Measurements from ENCODE around the gene HDLBP. TPM values are rescaled to one million over a fixed set of nuclear protein-coding genes. Genes with fewer than 3 reads are reported as not detected.
A peak's percentile ranks its signal among the peaks of the same experiment; 100 is the strongest.

HDLBP gene
- total RNA-seq, 2 experiments from 2014 or later, result 259 to 266 TPM

GRCh38 chr2:241358470-241358869 is 43.0 kb upstream of the HDLBP start:
- Mint-ChIP-seq H3K4me1 (ENCODE audit: low read depth) (peaks cover 22% of the 10 kb centered on the region), H3K4me3 (peak overlapping the region; percentile 27), H3K27ac (no peak overlapping the region), H3K27me3 (no peaks in the 10 kb centered on the region), H3K9me3 (no peaks in the 10 kb centered on the region), H3K36me3 (ENCODE audit: low read depth) (peaks cover 9% of the 10 kb centered on the region)
- TF ChIP-seq CTCF (IDR thresholded peaks at IDR 0.05), result no peak
- no peak for DNase-seq
- ChIA-PET POLR2A (interaction anchor here (0.7 to 2.5 kb wide), 5 partner anchors 9 to 201 kb away, joined by 3 to 11 read pairs (median 4); partner anchors contain the start of genes HDLBP and SEPTIN2), CTCF (no interaction called here)
- intact Hi-C loops (cut with micrococcal nuclease), result no loop called here
- no peak for ATAC-seq

- POLR2A ChIA-PET, result interaction anchor here (0.6 to 2.5 kb wide), 6 partner anchors 10 to 202 kb away, joined by 3 to 11 read pairs (median 3); partner anchors contain the start of genes HDLBP and SEPTIN2
- ATAC-seq, result no peak
- CTCF ChIA-PET, result no interaction called here
Measured at GRCh38 chr2:241357531-241357930, 42.1 kb upstream of the HDLBP start.

GRCh38 chr2:241356871-241357260 is 41.4 kb upstream of the HDLBP start:
- intact Hi-C loops (cut with micrococcal nuclease), result no loop called here
- peak overlapping the region; percentile 72 for H3K4me3 Mint-ChIP-seq
- H3K36me3 Mint-ChIP-seq (ENCODE audit: low read depth), result peaks cover 15% of the 10 kb centered on the region
- TF ChIP-seq CTCF (IDR thresholded peaks at IDR 0.05), result no peak
- peaks cover 22% of the 10 kb centered on the region for H3K4me1 Mint-ChIP-seq (ENCODE audit: low read depth)
- POLR2A ChIA-PET, result interaction anchor here (0.6 kb wide), 1 partner anchor 41 kb away, joined by 4 read pairs; the partner anchor contains the start of gene HDLBP
- peak overlapping the region; percentile 58 for H3K27ac Mint-ChIP-seq
- CTCF ChIA-PET, result no interaction called here
- DNase-seq, result no peak
- H3K27me3 Mint-ChIP-seq, result no peaks in the 10 kb centered on the region
- H3K9me3 Mint-ChIP-seq, result no peaks in the 10 kb centered on the region
- ATAC-seq, result no peak

More at GRCh38 chr2:241357531-241357930, 42.1 kb upstream of the HDLBP start:
- Mint-ChIP-seq H3K4me1 (ENCODE audit: low read depth) (peaks cover 22% of the 10 kb centered on the region), H3K4me3 (peak overlapping the region; percentile 72), H3K36me3 (ENCODE audit: low read depth) (peaks cover 11% of the 10 kb centered on the region), H3K27ac (no peak overlapping the region), H3K9me3 (no peaks in the 10 kb centered on the region), H3K27me3 (no peaks in the 10 kb centered on the region)
- TF ChIP-seq CTCF (IDR thresholded peaks at IDR 0.05), result no peak
- DNase-seq, result no peak
- intact Hi-C loops (cut with micrococcal nuclease), result no loop called here

- ATAC-seq (peak; percentile 96), DNase-seq (peak; percentile 99)
- ChIA-PET POLR2A (interaction anchor here (0.6 kb wide), 1 partner anchor 41 kb away, joined by 4 read pairs; the partner anchor contains the start of gene HDLBP), CTCF (no interaction called here)
- no peak for TF ChIP-seq CTCF (IDR thresholded peaks at IDR 0.05)
- peaks cover 20% of the 10 kb centered on the region for H3K36me3 Mint-ChIP-seq (ENCODE audit: low read depth)
- H3K27ac Mint-ChIP-seq, result peak within 1 kb of the TSS; percentile 86
- H3K4me1 Mint-ChIP-seq (ENCODE audit: low read depth), result peaks cover 22% of the 10 kb centered on the region
- H3K9me3 Mint-ChIP-seq, result no peaks in the 10 kb centered on the region
- H3K4me3 Mint-ChIP-seq, result peak within 1 kb of the TSS; percentile 72
- no peaks in the 10 kb centered on the region for H3K27me3 Mint-ChIP-seq
- intact Hi-C loops (cut with micrococcal nuclease), result no loop called here
Measured at GRCh38 chr2:241355983-241356870, 40.8 kb upstream of the HDLBP start, which contains the start of gene FARP2. FARP2 (plus strand) TSS chr2:241356285; CDS start chr2:241373108, 16,823 bp downstream.

Measured in activated CD8-positive, alpha-beta T cell treated with anti-CD3 and anti-CD28 coated beads for 36 hours (primary cell).